ENCODE data around the gene EYS. TPM values are rescaled to one million over a fixed set of nuclear protein-coding genes. Genes with fewer than 3 reads are reported as not detected.

Gene EYS
- total and polyA plus RNA-seq, 7 donors, result 0.07 to 0.46 TPM; not detected in 5

DNA sequence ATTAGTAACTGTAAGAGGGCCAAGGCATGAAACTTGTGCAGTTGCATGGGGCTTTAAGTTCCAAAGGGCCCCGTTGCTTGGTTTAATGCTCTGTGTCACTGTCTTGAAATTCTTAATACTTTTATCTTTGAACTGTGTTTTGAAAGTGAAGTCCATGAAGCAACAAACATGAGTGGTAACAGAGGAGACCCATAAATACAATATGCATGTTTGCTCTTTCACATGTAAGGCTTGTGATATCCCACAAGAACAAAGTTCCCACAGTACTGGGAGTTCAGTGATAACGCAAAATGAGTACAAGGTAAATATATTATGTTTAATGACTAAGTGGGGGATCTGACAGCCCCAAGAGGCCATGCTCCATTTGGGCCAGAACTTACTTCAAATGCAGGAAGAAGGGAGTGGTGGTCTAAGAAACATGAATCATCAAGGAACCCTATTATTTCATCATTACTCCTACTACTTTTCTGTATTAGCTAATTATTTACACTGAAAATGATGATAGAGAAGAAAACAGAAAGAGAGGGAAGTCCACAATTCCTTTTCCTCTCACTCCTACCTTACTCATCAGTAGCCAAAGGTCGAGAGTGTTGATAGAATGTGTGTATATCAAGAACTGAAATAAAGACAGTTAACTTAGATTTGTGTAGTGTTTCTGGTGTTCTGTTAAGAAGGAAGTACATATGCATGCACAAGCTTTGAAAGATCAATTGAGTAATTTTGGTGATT, 1914.1 kb downstream of the EYS start:
- H3K27ac ChIP-seq, result no peak overlapping the region
- DNase-seq, result no peak
- H3K4me1 ChIP-seq, result no peaks in the 10 kb centered on the region
- no peaks in the 10 kb centered on the region for H3K36me3 ChIP-seq
- no peaks in the 10 kb centered on the region for H3K27me3 ChIP-seq
- no peaks in the 10 kb centered on the region for H3K9me3 ChIP-seq
- intact Hi-C loops (cut with DNase I), result no loop called here
- no peak overlapping the region for H3K4me3 ChIP-seq
- no peak for TF ChIP-seq POLR2A (IDR thresholded peaks at IDR 0.05)
- TF ChIP-seq, protein P1, sequence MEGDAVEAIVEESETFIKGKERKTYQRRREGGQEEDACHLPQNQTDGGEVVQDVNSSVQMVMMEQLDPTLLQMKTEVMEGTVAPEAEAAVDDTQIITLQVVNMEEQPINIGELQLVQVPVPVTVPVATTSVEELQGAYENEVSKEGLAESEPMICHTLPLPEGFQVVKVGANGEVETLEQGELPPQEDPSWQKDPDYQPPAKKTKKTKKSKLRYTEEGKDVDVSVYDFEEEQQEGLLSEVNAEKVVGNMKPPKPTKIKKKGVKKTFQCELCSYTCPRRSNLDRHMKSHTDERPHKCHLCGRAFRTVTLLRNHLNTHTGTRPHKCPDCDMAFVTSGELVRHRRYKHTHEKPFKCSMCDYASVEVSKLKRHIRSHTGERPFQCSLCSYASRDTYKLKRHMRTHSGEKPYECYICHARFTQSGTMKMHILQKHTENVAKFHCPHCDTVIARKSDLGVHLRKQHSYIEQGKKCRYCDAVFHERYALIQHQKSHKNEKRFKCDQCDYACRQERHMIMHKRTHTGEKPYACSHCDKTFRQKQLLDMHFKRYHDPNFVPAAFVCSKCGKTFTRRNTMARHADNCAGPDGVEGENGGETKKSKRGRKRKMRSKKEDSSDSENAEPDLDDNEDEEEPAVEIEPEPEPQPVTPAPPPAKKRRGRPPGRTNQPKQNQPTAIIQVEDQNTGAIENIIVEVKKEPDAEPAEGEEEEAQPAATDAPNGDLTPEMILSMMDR (IDR thresholded peaks at IDR 0.05), result no peak
- no peak for TF ChIP-seq EP300 (IDR thresholded peaks at IDR 0.05)
- no peak for TF ChIP-seq POLR2AphosphoS5 (IDR thresholded peaks at IDR 0.05)
- 69 to 79% methylated on average over 3 of the region's 3 CpGs for WGBS, 2 donors

DNA sequence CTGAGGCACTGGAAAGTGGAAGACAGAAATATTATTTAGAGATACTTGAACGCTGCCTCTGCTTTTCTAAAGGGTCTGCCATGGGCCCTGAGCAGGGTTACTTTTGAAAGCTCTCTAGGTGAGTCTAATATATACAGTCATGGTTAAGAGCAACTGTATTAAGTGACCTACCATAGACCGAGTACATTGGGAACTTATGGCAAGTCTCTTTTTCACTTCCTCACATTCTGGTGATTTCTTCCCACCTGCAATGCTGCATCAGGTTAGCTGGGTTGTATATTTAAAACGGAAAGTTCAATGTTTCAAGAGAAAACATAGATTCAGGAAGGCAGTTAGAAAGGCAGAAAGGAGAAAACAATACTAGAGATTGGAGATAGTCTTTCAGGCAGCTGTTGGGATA, 1916.7 kb downstream of the EYS start:
- Histone ChIP-seq H3K4me3 (no peak overlapping the region), H3K9me3 (no peaks in the 10 kb centered on the region), H3K27me3 (no peaks in the 10 kb centered on the region), H3K4me1 (no peaks in the 10 kb centered on the region), H3K36me3 (no peaks in the 10 kb centered on the region), H3K27ac (no peak overlapping the region)
- DNase-seq, result no peak
- intact Hi-C loops (cut with DNase I), result no loop called here
- TF ChIP-seq POLR2A (IDR thresholded peaks at IDR 0.05), result no peak
- TF ChIP-seq EP300 (IDR thresholded peaks at IDR 0.05), result no peak
- TF ChIP-seq, protein P1 (IDR thresholded peaks at IDR 0.05), result no peak
- TF ChIP-seq POLR2AphosphoS5 (IDR thresholded peaks at IDR 0.05), result no peak
- 83 to 86% methylated on average over 3 of the region's 3 CpGs for WGBS, 2 donors

DNA sequence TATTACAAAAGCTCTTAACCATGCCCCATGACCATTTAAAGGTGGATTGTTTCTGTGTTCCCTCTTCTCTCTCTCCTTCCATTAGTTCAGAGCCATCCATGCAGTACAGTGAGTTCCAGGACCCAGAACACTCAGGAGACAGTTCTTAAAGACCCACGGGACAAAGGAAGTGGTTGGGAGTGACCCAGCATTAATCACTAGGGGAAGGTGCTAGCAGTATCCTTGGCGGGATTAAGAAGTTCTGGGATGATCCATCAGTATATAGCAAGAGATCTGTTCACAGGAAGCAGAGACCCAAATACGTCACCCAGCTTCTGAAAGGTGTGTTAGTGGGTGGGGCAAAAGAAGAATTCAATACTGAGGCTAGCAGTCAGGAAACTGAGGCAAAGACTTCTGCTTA, 1917.3 kb downstream of the EYS start:
- WGBS, 2 donors, result 83 to 87% methylated on average over 3 of the region's 3 CpGs

DNA sequence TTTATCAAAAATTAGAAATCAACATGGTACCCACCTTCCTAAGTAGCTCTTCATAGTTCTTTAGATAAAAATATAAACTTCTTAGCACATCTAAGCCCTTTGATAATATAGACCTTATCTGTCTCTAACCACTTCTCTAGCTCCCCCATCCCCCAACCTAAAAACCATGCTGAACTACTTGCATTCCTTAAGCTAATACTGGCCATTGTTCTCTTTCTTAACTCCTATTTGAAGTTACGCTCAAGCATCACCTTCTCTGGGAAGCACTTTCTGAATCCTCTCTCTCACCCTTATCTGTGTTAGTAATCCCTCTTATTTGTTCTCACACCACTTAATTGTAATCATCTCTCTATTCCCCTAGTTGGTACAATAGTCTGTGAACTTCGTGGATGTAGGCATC, 1918.5 kb downstream of the EYS start:
- DNase-seq, result no peak
- WGBS, 2 donors, result 71 to 78% methylated on average over 2 of the region's 2 CpGs
- Histone ChIP-seq H3K4me3 (no peak overlapping the region), H3K27me3 (no peaks in the 10 kb centered on the region), H3K4me1 (no peaks in the 10 kb centered on the region), H3K27ac (no peak overlapping the region), H3K9me3 (no peaks in the 10 kb centered on the region), H3K36me3 (no peaks in the 10 kb centered on the region)
- intact Hi-C loops (cut with DNase I), result no loop called here
- TF ChIP-seq POLR2AphosphoS5 (IDR thresholded peaks at IDR 0.05) (no peak), EP300 (IDR thresholded peaks at IDR 0.05) (no peak), POLR2A (IDR thresholded peaks at IDR 0.05) (no peak)
- TF ChIP-seq, protein P1 (IDR thresholded peaks at IDR 0.05), result no peak

More for the DNA sequence above, 1917.3 kb downstream of the EYS start:
- intact Hi-C loops (cut with DNase I), result no loop called here
- Histone ChIP-seq H3K4me3 (no peak overlapping the region), H3K27me3 (no peaks in the 10 kb centered on the region), H3K9me3 (no peaks in the 10 kb centered on the region), H3K36me3 (no peaks in the 10 kb centered on the region), H3K27ac (no peak overlapping the region), H3K4me1 (no peaks in the 10 kb centered on the region)
- no peak for DNase-seq
- TF ChIP-seq POLR2A (IDR thresholded peaks at IDR 0.05), result no peak

DNA sequence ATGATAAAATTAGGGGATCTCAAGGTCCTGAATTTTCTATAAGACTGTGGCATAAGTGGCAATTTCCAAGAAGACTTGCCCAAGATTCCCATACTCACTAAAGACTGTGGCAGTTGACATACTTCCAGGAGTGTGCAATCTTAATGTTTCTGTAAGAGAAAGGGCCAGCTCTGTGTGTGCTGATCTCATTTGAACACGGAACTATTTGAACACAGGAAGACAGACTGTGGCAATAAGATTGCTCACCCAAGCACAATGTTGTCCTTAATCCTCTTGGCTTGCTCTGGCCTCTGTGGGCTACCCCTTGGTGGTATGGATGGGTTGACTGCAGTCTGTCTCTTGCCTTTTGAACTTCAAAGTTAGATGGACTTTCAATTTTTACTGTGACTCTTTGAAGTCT, 1920.0 kb downstream of the EYS start:
- no peak for DNase-seq
- WGBS, 2 donors, result 95% methylated on average over 1 of the region's 1 CpG
- no peak overlapping the region for H3K4me3 ChIP-seq
- no peaks in the 10 kb centered on the region for H3K36me3 ChIP-seq
- H3K27me3 ChIP-seq, result no peaks in the 10 kb centered on the region
- H3K4me1 ChIP-seq, result no peaks in the 10 kb centered on the region
- H3K27ac ChIP-seq, result no peak overlapping the region
- intact Hi-C loops (cut with DNase I), result no loop called here
- TF ChIP-seq EP300 (IDR thresholded peaks at IDR 0.05) (no peak), POLR2AphosphoS5 (IDR thresholded peaks at IDR 0.05) (no peak), POLR2A (IDR thresholded peaks at IDR 0.05) (no peak)
- TF ChIP-seq, protein P1 (IDR thresholded peaks at IDR 0.05), result no peak
- no peaks in the 10 kb centered on the region for H3K9me3 ChIP-seq
